Uterine smooth muscle cell (primary cell): Measurements from ENCODE around the gene BCAM. TPM values are rescaled to one million over a fixed set of nuclear protein-coding genes. Genes with fewer than 3 reads are reported as not detected.

Experiments
- total RNA-seq: library from RNA; depleted of rRNA; stranded (reverse); fragments of >200 nt; gene quantifications from 2 replicates; pipeline ENCODE4 v1.2.3, GENCODE V29; 2014

BCAM gene
- total RNA-seq = 6.6 and 14.1 TPM in 2 replicates

GRCh38 chr19:44808463-44809371, at the start of gene BCAM:
BCAM (plus strand) TSS chr19:44809103; CDS start chr19:44809125, 22 bp downstream.

GRCh38 chr19:44777715-44778347, 31.1 kb upstream of the BCAM start, which contains the start of gene CBLC:
CBLC (plus strand) TSS chr19:44777890; CDS start chr19:44777932, 42 bp downstream.

DNA sequence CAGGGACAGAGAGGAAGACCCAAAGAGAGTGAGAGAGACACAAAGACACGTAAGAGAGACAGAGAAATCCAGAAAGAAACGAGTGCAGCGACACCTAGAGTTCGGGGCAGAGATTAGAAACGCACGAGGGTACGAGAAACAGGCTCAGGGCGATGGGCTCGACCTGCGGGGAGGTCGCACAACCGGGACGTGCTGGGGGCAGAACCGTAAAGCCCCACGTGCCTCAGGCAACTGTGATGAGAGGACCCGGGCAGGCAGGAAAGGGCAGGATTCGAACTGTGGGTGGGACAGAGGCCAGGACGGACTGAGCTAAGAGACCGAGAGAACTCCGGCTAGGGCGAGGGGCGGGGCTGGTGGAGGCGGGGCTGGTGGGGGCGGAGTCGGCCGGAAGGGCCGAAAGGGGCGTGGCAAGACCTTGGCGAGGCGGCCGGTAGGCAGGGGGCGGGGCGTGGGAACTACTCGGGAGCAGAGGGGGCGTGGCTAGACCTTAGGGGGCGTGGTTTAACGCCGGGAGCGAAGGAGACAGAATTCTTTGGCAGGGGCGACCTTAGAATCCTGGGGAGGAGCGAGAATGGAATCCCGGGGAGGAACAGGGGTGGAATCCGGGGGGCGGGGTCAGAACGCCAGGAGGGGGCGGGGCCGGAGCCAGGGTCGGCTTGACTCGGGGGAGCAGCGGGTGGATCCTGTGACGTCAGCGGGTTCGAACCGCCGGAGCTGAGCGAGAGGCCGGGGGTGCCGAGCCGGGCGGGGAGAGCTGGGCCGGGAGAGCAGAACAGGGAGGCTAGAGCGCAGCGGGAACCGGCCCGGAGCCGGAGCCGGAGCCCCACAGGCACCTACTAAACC, 36.9 kb downstream of the BCAM start, which contains the start of gene NECTIN2:
Gene NECTIN2, plus strand, starts transcription at position 686 of the 843 bp plus-strand sequence. CDS start 229 bp downstream, outside the sequence.

Other genes with a start within 250 kb of the BCAM start
- gene IGSF23, start 195.5 kb upstream of the BCAM start, total RNA-seq = not detected in 2 replicates
- gene PVR, start 165.2 kb upstream of the BCAM start, total RNA-seq = 80.9 and 118 TPM in 2 replicates
- gene CEACAM19, start 137.6 kb upstream of the BCAM start, total RNA-seq = 0.33 and 1.7 TPM in 2 replicates
- gene CEACAM16, start 110.0 kb upstream of the BCAM start, total RNA-seq = not detected in 2 replicates
- 3.5 and 4.0 TPM in 2 replicates for gene BCL3, start 60.4 kb upstream of the BCAM start, total RNA-seq
- not detected in 2 replicates for gene CBLC, start 31.2 kb upstream of the BCAM start, total RNA-seq
- 68.9 and 75.4 TPM in 2 replicates for gene NECTIN2, start 37.2 kb downstream of the BCAM start, total RNA-seq
- 41.0 and 87.5 TPM in 2 replicates for gene TOMM40, start 82.2 kb downstream of the BCAM start, total RNA-seq
- 1.4 and 9.6 TPM in 2 replicates for gene APOE, start 96.7 kb downstream of the BCAM start, total RNA-seq
- gene APOC1, start 105.5 kb downstream of the BCAM start, total RNA-seq = 1.4 TPM in 1 of 2 replicates, not detected in the other
- not detected in 2 replicates for gene APOC4, start 133.1 kb downstream of the BCAM start, total RNA-seq
- not detected in 2 replicates for gene APOC2, start 136.9 kb downstream of the BCAM start, total RNA-seq
- 26.7 and 33.1 TPM in 2 replicates for gene CLPTM1, start 146.3 kb downstream of the BCAM start, total RNA-seq
- 7.6 and 10.2 TPM in 2 replicates for gene RELB, start 192.4 kb downstream of the BCAM start, total RNA-seq
- gene CLASRP, start 229.9 kb downstream of the BCAM start, total RNA-seq = 17.0 and 31.2 TPM in 2 replicates